NCI-H2081 (cell line): ENCODE measurements around the gene LHFPL2.
"Not testable (repeated sequence)": the region's sequence is repeated elsewhere in the genome, so short reads cannot be mapped to it uniquely, and the experiment has no call there.

ENCODE experiments used
- DNase-seq, 2 experiments: peaks; one replicate each; lab custom pipeline; 2025; lab: John Stamatoyannopoulos, UW

Gene LHFPL2

DNA sequence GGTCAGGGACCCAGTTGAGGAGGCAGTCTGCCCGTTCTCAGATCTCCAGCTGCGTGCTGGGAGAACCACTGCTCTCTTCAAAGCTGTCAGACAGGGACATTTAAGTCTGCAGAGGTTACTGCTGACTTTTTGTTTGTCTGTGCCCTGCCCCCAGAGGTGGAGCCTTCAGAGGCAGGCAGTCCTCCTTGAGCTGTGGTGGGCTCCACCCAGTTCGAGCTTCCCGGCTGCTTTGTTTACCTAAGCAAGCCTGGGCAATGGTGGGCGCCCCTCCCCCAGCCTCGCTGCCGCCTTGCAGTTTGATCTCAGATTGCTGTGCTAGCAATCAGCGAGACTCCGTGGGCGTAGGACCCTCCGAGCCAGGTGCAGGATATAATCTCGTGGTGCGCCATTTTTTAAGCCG lies 191.1 kb downstream of the LHFPL2 start:
- not testable (repeated sequence) for DNase-seq

GRCh38 chr5:78449103-78449502 lies 199.5 kb downstream of the LHFPL2 start:
- no peak for DNase-seq

DNA sequence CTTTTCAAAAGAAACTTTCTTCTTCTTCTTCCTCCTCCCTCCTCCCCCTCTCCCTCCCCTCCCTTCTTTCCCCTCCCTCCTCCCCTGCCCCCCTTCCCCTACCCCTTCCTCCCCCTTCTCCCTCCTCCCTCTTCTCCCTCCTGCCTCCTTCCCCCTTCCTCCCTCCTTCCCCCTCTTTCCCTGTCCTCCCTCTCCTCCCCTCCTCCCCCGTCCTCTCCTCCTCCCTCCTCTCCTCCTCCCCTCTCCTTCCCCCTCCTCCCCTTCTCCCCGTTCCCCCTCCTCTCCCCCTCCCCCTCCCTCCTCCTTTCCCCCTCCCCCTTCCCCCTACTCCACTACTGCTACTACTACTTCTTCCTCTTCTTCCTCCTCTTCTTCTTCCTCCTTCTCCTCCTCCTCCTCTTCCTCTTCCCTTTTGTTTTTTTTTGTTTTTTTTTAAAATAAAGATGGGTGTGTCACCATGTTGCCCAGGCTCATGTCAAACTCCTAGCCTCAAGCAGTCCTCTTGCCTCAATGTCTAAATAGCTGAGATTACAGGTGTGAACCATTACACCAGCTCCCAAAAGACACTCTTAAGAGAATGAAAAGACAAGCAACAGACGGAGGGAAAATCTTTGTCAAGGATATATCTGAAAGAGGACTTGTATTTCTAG lies 200.7 kb downstream of the LHFPL2 start:
- DNase-seq, result no peak
